Gastrocnemius medialis (tissue), 4 donors: Measurements from ENCODE around the gene FXYD2.

Experiments
- CTCF ChIP-seq, 5 experiments: fragments of 450-650 bp in 3 of 5; fragments of 200-600 bp in 2 of 5; sonication (generic) in 2 of 5; IDR thresholded peaks in 4 of 5; conservative IDR thresholded peaks in 1 of 5; 1 replicate in 4 of 5; 2 replicates in 1 of 5; pipeline ENCODE4 v1.5.1; 2016 to 2019; ENCODE audit warnings: antibody characterized with exemption in 5 of 5, mild to moderate bottlenecking in 3 of 5, moderate library complexity in 3 of 5
- POLR2A ChIP-seq, 2 donors: fragments of 450-650 bp; IDR thresholded peaks; one replicate each; pipeline ENCODE4 v1.6.1; 2017; ENCODE audit warnings: antibody characterized with exemption in 2 of 2, mild to moderate bottlenecking in 2 of 2, moderate library complexity in 2 of 2

- no peak for TF ChIP-seq CTCF (IDR thresholded peaks at IDR 0.05 in 4 of 5, conservative IDR thresholded peaks at IDR 0.05 in 1 of 5)
- no peak for TF ChIP-seq POLR2A (IDR thresholded peaks at IDR 0.05)
Measured at GRCh38 chr11:117805045-117805444, 19.5 kb downstream of the FXYD2 start.
